ENCODE results near the gene OR51E2. TPM values are rescaled to one million over a fixed set of nuclear protein-coding genes. Genes with fewer than 3 reads are reported as not detected.

OR51E2 gene
- total and polyA plus RNA-seq, 9 donors, result 0.51 to 1.8 (median 1.1) TPM

DNA sequence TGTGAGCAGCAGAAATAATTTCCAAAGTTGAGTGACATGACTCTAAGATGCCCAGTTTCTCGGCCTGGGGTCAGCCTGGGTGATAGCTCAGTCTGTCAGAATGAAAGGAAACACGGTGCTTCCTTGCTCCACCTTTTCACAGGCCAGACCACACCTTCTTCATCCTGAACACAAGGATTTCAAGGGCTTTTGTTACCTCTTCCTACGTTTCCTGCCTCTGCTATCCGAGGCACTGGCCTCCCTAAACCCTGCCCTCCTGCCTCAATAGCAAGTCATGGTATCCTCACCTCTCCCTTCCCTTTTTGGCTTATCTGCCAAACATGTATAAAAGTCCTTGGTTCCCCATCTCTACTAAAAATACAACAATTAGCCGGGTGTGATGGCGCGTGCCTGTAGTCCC lies 55.6 kb downstream of the OR51E2 start:
- Histone ChIP-seq H3K4me1 (ENCODE audit: control insufficient read depth, insufficient read depth, low read length) (peaks cover 3% of the 10 kb centered on the region), H3K27ac (ENCODE audit: low read length) (no peak overlapping the region), H3K36me3 (ENCODE audit: control insufficient read depth, insufficient read depth, low read length) (no peaks in the 10 kb centered on the region), H3K9me3 (replicated peaks; ENCODE audit: control insufficient read depth, low read depth, low read length) (no peaks in the 10 kb centered on the region), H3K27me3 (ENCODE audit: control insufficient read depth, insufficient read depth, low read length) (no peaks in the 10 kb centered on the region), H3K4me3 (ENCODE audit: low read length) (no peak overlapping the region)
- DNase-seq, result no peak
- WGBS (ENCODE audit: insufficient coverage), result 65% methylated on average over 5 of the region's 7 CpGs

DNA sequence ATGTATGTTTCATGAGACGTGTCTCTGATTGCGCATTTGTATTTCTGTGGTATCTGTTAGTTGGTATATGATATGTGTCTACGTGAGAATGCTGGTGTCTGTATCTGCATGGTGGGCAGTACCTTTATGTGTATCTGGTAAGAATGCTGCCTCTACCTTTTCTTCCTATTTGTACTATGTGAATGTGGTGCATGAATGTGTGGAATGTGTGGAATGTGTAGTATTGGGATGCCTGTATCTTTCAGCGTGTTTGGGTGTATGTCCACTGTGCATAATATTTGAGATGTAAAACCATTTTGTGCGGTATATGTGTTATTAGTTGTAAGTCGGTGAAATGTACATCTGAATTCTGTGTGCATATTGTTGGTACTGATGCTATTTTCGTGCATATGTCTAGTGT lies 56.2 kb downstream of the OR51E2 start:
- Histone ChIP-seq H3K4me1 (ENCODE audit: control insufficient read depth, insufficient read depth, low read length) (peaks cover 5% of the 10 kb centered on the region), H3K27ac (ENCODE audit: low read length) (no peak overlapping the region), H3K9me3 (replicated peaks; ENCODE audit: control insufficient read depth, low read depth, low read length) (no peaks in the 10 kb centered on the region), H3K4me3 (ENCODE audit: low read length) (no peak overlapping the region), H3K36me3 (ENCODE audit: control insufficient read depth, insufficient read depth, low read length) (no peaks in the 10 kb centered on the region), H3K27me3 (ENCODE audit: control insufficient read depth, insufficient read depth, low read length) (no peaks in the 10 kb centered on the region)
- no peak for DNase-seq
- WGBS (ENCODE audit: insufficient coverage), result 82% methylated on average over 7 of the region's 7 CpGs

GRCh38 chr11:4639931-4640330 lies 57.7 kb downstream of the OR51E2 start:
- no peaks in the 10 kb centered on the region for H3K9me3 ChIP-seq (replicated peaks; ENCODE audit: control insufficient read depth, low read depth, low read length)
- WGBS (ENCODE audit: insufficient coverage), result 92% methylated on average over 6 of the region's 6 CpGs

GRCh38 chr11:4637662-4638047 lies 60.0 kb downstream of the OR51E2 start:
- WGBS (ENCODE audit: insufficient coverage), result 52% methylated on average over 2 of the region's 3 CpGs
- Histone ChIP-seq H3K4me3 (ENCODE audit: low read length) (no peak overlapping the region), H3K36me3 (ENCODE audit: control insufficient read depth, insufficient read depth, low read length) (no peaks in the 10 kb centered on the region), H3K27me3 (ENCODE audit: control insufficient read depth, insufficient read depth, low read length) (no peaks in the 10 kb centered on the region), H3K9me3 (replicated peaks; ENCODE audit: control insufficient read depth, low read depth, low read length) (no peaks in the 10 kb centered on the region), H3K4me1 (ENCODE audit: control insufficient read depth, insufficient read depth, low read length) (peaks cover 5% of the 10 kb centered on the region), H3K27ac (ENCODE audit: low read length) (no peak overlapping the region)
- no peak for DNase-seq

More at GRCh38 chr11:4639931-4640330, 57.7 kb downstream of the OR51E2 start:
- Histone ChIP-seq H3K4me1 (ENCODE audit: control insufficient read depth, insufficient read depth, low read length) (peaks cover 5% of the 10 kb centered on the region), H3K27me3 (ENCODE audit: control insufficient read depth, insufficient read depth, low read length) (no peaks in the 10 kb centered on the region), H3K36me3 (ENCODE audit: control insufficient read depth, insufficient read depth, low read length) (no peaks in the 10 kb centered on the region), H3K4me3 (ENCODE audit: low read length) (no peak overlapping the region), H3K27ac (ENCODE audit: low read length) (no peak overlapping the region)
- no peak for DNase-seq

DNA sequence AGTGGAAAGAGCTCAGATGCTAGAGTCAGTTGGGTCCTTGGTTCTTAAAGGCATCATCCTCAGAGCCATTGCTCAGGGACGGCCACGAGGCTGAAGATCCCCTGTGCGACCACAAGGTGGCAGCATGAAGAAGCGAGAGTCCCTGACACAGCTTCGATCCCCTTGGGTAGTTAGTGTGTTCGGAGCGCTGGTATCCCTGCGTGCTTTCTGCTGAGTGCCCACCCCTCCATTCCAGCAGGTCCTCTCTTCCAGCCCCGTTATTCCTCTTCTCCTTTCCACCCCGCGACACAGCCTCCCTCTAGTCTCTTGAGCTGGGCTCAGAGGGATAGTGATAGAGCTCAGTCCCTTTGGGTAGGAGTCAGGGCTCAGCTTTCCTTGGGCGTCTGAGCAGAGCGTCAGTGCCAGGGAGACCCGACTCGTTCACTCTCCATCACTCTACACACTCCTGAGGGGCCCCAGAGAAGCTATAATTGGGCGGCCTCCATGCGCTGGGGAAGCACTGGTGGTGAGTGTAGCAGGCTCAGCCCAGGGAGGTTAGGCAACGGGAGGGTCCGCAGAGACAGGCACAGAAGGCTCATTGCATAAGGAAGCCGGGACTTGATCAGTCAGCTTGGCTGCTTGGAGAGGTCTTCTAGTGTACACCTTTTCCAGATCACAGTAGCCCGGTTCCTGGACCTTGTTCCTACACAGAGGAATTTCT lies 60.5 kb downstream of the OR51E2 start, which contains the start of gene OR51D1:
OR51D1 (plus strand) TSS at position 516 of the 700 bp plus-strand sequence. CDS start 2,314 bp downstream, outside the sequence.
- Histone ChIP-seq H3K4me3 (ENCODE audit: low read length) (peak within 1 kb of the TSS; percentile 24), H3K27me3 (ENCODE audit: control insufficient read depth, insufficient read depth, low read length) (no peaks in the 10 kb centered on the region), H3K4me1 (ENCODE audit: control insufficient read depth, insufficient read depth, low read length) (peaks cover 5% of the 10 kb centered on the region), H3K27ac (ENCODE audit: low read length) (no peak within 1 kb of the TSS), H3K36me3 (ENCODE audit: control insufficient read depth, insufficient read depth, low read length) (no peaks in the 10 kb centered on the region), H3K9me3 (replicated peaks; ENCODE audit: control insufficient read depth, low read depth, low read length) (no peaks in the 10 kb centered on the region)
- WGBS (ENCODE audit: insufficient coverage), result 33% methylated on average over 3 of the region's 21 CpGs
- DNase-seq, result peak; percentile 74

GRCh38 chr11:4636136-4636535 lies 61.5 kb downstream of the OR51E2 start:
- WGBS (ENCODE audit: insufficient coverage), result 59% methylated on average over 2 of the region's 2 CpGs
- no peak overlapping the region for H3K27ac ChIP-seq (ENCODE audit: low read length)

More at GRCh38 chr11:4636136-4636535, 61.5 kb downstream of the OR51E2 start:
- DNase-seq, result no peak
- Histone ChIP-seq H3K4me1 (ENCODE audit: control insufficient read depth, insufficient read depth, low read length) (peaks cover 5% of the 10 kb centered on the region), H3K4me3 (ENCODE audit: low read length) (no peak overlapping the region), H3K9me3 (replicated peaks; ENCODE audit: control insufficient read depth, low read depth, low read length) (no peaks in the 10 kb centered on the region), H3K36me3 (ENCODE audit: control insufficient read depth, insufficient read depth, low read length) (no peaks in the 10 kb centered on the region), H3K27me3 (ENCODE audit: control insufficient read depth, insufficient read depth, low read length) (no peaks in the 10 kb centered on the region)

Other genes starting within 250 kb of the OR51E2 start
- gene OR52K2, start 248.6 kb downstream of the OR51E2 start, total RNA-seq, result not detected
- not detected for gene OR52K2, start 248.6 kb downstream of the OR51E2 start, polyA plus RNA-seq (ENCODE audit: insufficient read depth in 1 of 8, insufficient read length in 8 of 8, low replicate concordance in 1 of 8)
- not detected for gene OR52K1, start 215.2 kb downstream of the OR51E2 start, total RNA-seq
- under 1 TPM; 0.02 to 0.31 (median 0.11) TPM for gene OR52K1, start 215.2 kb downstream of the OR51E2 start, polyA plus RNA-seq (ENCODE audit: insufficient read depth in 1 of 8, insufficient read length in 8 of 8, low replicate concordance in 1 of 8)
- not detected for gene OR52M1, start 152.7 kb downstream of the OR51E2 start, total RNA-seq
- gene OR52M1, start 152.7 kb downstream of the OR51E2 start, polyA plus RNA-seq (ENCODE audit: insufficient read depth in 1 of 8, insufficient read length in 8 of 8, low replicate concordance in 1 of 8), result not detected
- gene OR52I2, start 116.1 kb downstream of the OR51E2 start, total RNA-seq, result not detected
- under 1 TPM in 1 of 8 donors, not detected in 7; 0.12 TPM for gene OR52I2, start 116.1 kb downstream of the OR51E2 start, polyA plus RNA-seq (ENCODE audit: insufficient read depth in 1 of 8, insufficient read length in 8 of 8, low replicate concordance in 1 of 8)
- not detected for gene OR52I1, start 103.8 kb downstream of the OR51E2 start, total RNA-seq
- gene OR52I1, start 103.8 kb downstream of the OR51E2 start, polyA plus RNA-seq (ENCODE audit: insufficient read depth in 1 of 8, insufficient read length in 8 of 8, low replicate concordance in 1 of 8), result under 1 TPM in 3 of 8 donors, not detected in 5; 0.06 to 0.16 (median 0.07) TPM
- 8.0 TPM for gene TRIM68, start 89.6 kb downstream of the OR51E2 start, total RNA-seq
- gene TRIM68, start 89.6 kb downstream of the OR51E2 start, polyA plus RNA-seq (ENCODE audit: insufficient read depth in 1 of 8, insufficient read length in 8 of 8, low replicate concordance in 1 of 8), result 10 to 100 TPM in 1 of 8 donors, 1 to 10 TPM in 7; 7.6 to 10.4 (median 8.4) TPM
- gene OR51D1, start 60.4 kb downstream of the OR51E2 start, total RNA-seq, result not detected
- not detected for gene OR51D1, start 60.4 kb downstream of the OR51E2 start, polyA plus RNA-seq (ENCODE audit: insufficient read depth in 1 of 8, insufficient read length in 8 of 8, low replicate concordance in 1 of 8)
- gene OR51E1, start 53.9 kb downstream of the OR51E2 start, total RNA-seq, result 3.1 TPM
- 1 to 10 TPM; 1.4 to 3.2 (median 2.1) TPM for gene OR51E1, start 53.9 kb downstream of the OR51E2 start, polyA plus RNA-seq (ENCODE audit: insufficient read depth in 1 of 8, insufficient read length in 8 of 8, low replicate concordance in 1 of 8)
- not detected for gene MMP26, start 6.9 kb upstream of the OR51E2 start, total RNA-seq
- not detected for gene MMP26, start 6.9 kb upstream of the OR51E2 start, polyA plus RNA-seq (ENCODE audit: insufficient read depth in 1 of 8, insufficient read length in 8 of 8, low replicate concordance in 1 of 8)
- not detected for gene OR51F1, start 72.1 kb upstream of the OR51E2 start, total RNA-seq
- not detected for gene OR51F1, start 72.1 kb upstream of the OR51E2 start, polyA plus RNA-seq (ENCODE audit: insufficient read depth in 1 of 8, insufficient read length in 8 of 8, low replicate concordance in 1 of 8)
- gene OR52R1, start 106.5 kb upstream of the OR51E2 start, total RNA-seq, result not detected
- not detected for gene OR52R1, start 106.5 kb upstream of the OR51E2 start, polyA plus RNA-seq (ENCODE audit: insufficient read depth in 1 of 8, insufficient read length in 8 of 8, low replicate concordance in 1 of 8)
- gene OR51F2, start 123.5 kb upstream of the OR51E2 start, total RNA-seq, result not detected
- under 1 TPM in 1 of 8 donors, not detected in 7; 0.10 TPM for gene OR51F2, start 123.5 kb upstream of the OR51E2 start, polyA plus RNA-seq (ENCODE audit: insufficient read depth in 1 of 8, insufficient read length in 8 of 8, low replicate concordance in 1 of 8)
- gene OR51S1, start 151.4 kb upstream of the OR51E2 start, total RNA-seq, result not detected
- gene OR51S1, start 151.4 kb upstream of the OR51E2 start, polyA plus RNA-seq (ENCODE audit: insufficient read depth in 1 of 8, insufficient read length in 8 of 8, low replicate concordance in 1 of 8), result not detected
- gene OR51T1, start 184.0 kb upstream of the OR51E2 start, total RNA-seq, result not detected
- not detected for gene OR51T1, start 184.0 kb upstream of the OR51E2 start, polyA plus RNA-seq (ENCODE audit: insufficient read depth in 1 of 8, insufficient read length in 8 of 8, low replicate concordance in 1 of 8)
- not detected for gene OR51A7, start 205.9 kb upstream of the OR51E2 start, total RNA-seq
- not detected for gene OR51A7, start 205.9 kb upstream of the OR51E2 start, polyA plus RNA-seq (ENCODE audit: insufficient read depth in 1 of 8, insufficient read length in 8 of 8, low replicate concordance in 1 of 8)
- not detected for gene OR51G2, start 221.5 kb upstream of the OR51E2 start, total RNA-seq
- not detected for gene OR51G2, start 221.5 kb upstream of the OR51E2 start, polyA plus RNA-seq (ENCODE audit: insufficient read depth in 1 of 8, insufficient read length in 8 of 8, low replicate concordance in 1 of 8)
- gene OR51G1, start 226.5 kb upstream of the OR51E2 start, total RNA-seq, result not detected
- not detected for gene OR51G1, start 226.5 kb upstream of the OR51E2 start, polyA plus RNA-seq (ENCODE audit: insufficient read depth in 1 of 8, insufficient read length in 8 of 8, low replicate concordance in 1 of 8)
- gene OR51A4, start 249.8 kb upstream of the OR51E2 start, total RNA-seq, result 0.04 TPM
- not detected for gene OR51A4, start 249.8 kb upstream of the OR51E2 start, polyA plus RNA-seq (ENCODE audit: insufficient read depth in 1 of 8, insufficient read length in 8 of 8, low replicate concordance in 1 of 8)